Activated T-cell treated with anti-CD3 and anti-CD28 coated beads, Interleukin-2, amount 50 U/mL, for 4 hours (primary cell): ENCODE results near the gene LRRC3C. TPM values are rescaled to one million over a fixed set of nuclear protein-coding genes. Genes with fewer than 3 reads are reported as not detected.

Source experiments
- ATAC-seq, 2 donors: fragments of 200-7000 bp; cut with Tn5 transposase; one replicate each; pipeline ENCODE4 v1.10.0; 2021
- DNase-seq: peaks from one replicate; pipeline ENCODE4 v3.0.0-alpha.2; 2020
- H3K27me3 Mint-ChIP-seq: one replicate; pipeline ENCODE4 v1.8.0; 2021; ENCODE audit warnings: low read depth, mixed read lengths
- H3K36me3 Mint-ChIP-seq: one replicate; pipeline ENCODE4 v1.8.0; 2022; ENCODE audit warnings: mixed read lengths; ENCODE audit not compliant: insufficient read depth
- H3K4me1 Mint-ChIP-seq: one replicate; pipeline ENCODE4 v1.8.0; 2021; ENCODE audit warnings: low read depth, mixed read lengths
- H3K4me3 Mint-ChIP-seq: one replicate; pipeline ENCODE4 v1.8.0; 2021; ENCODE audit warnings: mild to moderate bottlenecking, moderate library complexity, mixed read lengths
- H3K9me3 Mint-ChIP-seq: one replicate; pipeline ENCODE4 v1.8.0; 2021; ENCODE audit warnings: mixed read lengths
- total RNA-seq, 3 donors: library from RNA; stranded (reverse); gene quantifications; one replicate each; pipeline ENCODE4 v1.2.1, GENCODE V29; 2021

Gene LRRC3C
- total RNA-seq, 3 donors from 2014 or later = not detected

DNA sequence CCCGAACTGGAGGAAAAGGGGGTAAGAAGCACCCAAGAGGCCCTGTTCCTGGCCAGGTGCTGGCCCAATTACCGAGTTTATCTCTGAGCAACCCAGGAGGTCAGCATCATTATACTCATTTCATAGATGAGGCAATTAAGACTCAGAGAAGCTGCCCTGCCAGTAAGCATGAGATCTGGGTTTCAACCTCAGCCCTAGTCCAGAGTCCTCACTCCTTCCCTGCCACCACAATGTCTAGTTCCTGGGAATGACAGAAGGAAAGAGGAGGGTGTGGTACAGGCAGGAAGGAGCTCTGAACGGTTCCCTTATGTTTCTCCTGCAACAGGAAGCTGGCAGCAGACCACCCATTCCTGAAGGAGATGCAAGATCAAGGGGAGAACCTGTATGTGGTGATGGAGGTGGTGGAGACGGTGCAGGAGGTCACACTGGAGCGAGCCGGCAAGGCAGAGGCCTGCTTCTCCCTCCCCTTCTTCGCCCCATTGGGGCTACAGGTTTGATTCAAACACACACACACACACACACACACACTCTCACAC lies 42.7 kb downstream of the LRRC3C start:
- Mint-ChIP-seq H3K9me3 (no peaks in the 10 kb centered on the region), H3K4me3 (no peak overlapping the region), H3K36me3 (no peaks in the 10 kb centered on the region), H3K4me1 (peaks cover 5% of the 10 kb centered on the region), H3K27me3 (peaks cover 15% of the 10 kb centered on the region)
- ATAC-seq (no peak), DNase-seq (no peak)

DNA sequence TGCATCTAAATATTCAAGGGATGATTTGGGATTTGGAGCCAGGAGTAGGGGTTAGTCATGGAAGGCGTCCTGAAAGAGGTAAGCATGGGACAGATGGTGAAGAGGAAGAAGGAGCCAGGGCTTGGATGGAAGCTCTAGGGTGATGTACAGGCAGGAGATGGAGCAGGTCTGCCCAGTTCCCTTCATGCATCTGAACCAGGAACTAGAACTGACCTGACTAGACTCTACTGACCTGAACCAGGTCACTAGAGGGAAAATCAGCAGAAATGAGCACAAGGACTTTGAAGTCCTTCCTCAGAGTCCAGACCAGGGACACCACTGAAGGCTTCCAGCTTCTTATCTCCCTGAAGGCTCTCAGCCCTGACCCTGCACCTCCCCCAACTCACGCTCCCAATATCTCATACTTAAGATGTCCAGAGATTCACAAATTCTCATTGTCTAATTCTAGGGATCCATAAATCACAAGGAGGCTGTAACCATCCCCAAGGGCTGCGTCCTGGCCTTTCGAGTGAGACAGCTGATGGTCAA lies 43.6 kb downstream of the LRRC3C start:
- ATAC-seq = no peak
- H3K4me1 Mint-ChIP-seq = peaks cover 5% of the 10 kb centered on the region
- peaks cover 15% of the 10 kb centered on the region for H3K27me3 Mint-ChIP-seq

DNA sequence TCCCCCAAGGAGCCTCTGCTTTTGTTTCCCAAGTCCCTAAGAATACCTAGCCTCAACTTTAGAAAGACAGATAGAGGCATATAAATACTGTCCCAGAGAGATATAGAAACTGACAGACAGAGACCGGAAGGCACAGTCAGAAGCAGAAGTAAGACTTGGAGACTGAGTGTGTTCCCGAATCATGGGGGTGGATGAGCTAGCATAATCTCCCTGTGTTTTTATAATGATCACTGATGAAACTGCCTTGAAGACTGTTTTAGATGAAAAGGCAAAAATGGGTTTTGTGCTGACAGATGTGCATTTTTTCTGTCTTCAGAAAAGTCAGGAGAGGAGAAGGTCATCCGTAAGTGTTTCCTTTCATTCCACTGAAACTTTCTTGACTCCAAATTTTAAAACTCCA lies 44.7 kb downstream of the LRRC3C start:
- Mint-ChIP-seq H3K27me3 (peaks cover 14% of the 10 kb centered on the region), H3K4me3 (no peak overlapping the region), H3K36me3 (no peaks in the 10 kb centered on the region), H3K4me1 (peaks cover under 1% of the 10 kb centered on the region), H3K9me3 (no peaks in the 10 kb centered on the region)
- no peak for ATAC-seq
- no peak for DNase-seq

More for the DNA sequence above, 43.6 kb downstream of the LRRC3C start:
- H3K36me3 Mint-ChIP-seq = no peaks in the 10 kb centered on the region
- DNase-seq = no peak
- H3K9me3 Mint-ChIP-seq = no peaks in the 10 kb centered on the region
- no peak overlapping the region for H3K4me3 Mint-ChIP-seq

DNA sequence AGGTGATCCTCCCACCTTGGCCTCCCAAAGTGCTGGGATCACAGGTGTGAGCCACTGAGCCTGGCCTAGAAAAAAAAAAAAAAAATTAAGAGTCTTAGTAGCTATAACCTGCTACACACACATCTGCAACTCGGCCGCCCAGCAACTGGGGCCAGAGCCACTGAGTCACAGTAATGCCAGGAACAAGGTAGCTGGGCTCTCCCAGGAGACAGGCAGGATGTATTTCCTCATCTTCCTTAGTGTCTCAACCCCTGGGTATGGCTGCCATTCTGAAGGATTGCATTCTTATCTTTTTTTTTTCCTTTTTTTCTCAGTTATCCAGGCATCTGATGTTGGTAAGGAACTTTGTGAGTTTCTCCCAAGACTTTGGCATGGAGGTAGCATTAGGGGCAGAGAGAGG lies 46.0 kb downstream of the LRRC3C start:
- ATAC-seq = no peak
- no peak overlapping the region for H3K4me3 Mint-ChIP-seq
- no peaks in the 10 kb centered on the region for H3K9me3 Mint-ChIP-seq
- peaks cover 13% of the 10 kb centered on the region for H3K27me3 Mint-ChIP-seq
- no peaks in the 10 kb centered on the region for H3K36me3 Mint-ChIP-seq
- no peaks in the 10 kb centered on the region for H3K4me1 Mint-ChIP-seq
- DNase-seq = no peak

DNA sequence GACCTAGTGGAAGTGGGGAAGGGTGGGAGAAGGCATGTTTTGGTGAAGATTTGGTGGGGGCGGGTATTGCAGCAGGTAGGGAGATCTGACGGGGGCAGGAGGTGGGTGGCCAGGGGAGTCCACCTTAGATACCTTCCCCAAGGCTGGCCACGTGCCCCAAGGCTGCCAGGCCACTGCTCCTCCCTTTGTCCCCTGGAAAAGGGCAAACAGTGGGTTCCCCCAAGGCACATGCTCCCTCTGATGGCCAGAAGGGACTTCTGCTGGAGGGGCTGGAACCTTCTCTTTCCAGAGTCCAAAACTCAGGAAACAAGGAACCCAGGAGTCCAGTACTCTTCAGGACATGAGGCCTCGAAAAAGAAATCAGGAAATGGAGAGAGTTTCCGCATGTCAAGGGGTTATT lies 46.9 kb downstream of the LRRC3C start:
- H3K36me3 Mint-ChIP-seq = no peaks in the 10 kb centered on the region
- H3K4me3 Mint-ChIP-seq = no peak overlapping the region
- H3K27me3 Mint-ChIP-seq = peaks cover 13% of the 10 kb centered on the region
- peaks cover 4% of the 10 kb centered on the region for H3K4me1 Mint-ChIP-seq
- ATAC-seq = no peak
- H3K9me3 Mint-ChIP-seq = no peaks in the 10 kb centered on the region
- no peak for DNase-seq

DNA sequence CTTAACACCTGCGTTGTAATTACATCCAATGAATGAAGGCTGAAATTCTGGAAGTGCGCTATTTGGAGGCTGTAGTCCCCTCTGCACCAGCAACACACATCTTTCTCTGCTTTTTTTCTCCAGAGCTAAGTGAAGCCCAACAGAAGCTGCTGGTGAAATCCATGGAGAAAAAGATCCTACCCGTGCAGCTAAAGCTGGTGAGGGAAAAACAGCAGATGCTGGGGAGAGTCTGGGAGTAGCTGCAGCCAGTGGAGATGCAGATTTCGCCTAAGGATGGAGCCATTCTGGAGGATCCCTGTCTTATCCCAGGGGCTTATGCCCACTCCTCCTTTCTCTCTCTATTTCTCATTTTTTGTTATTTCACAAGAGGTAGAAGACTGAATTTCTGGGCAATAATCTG lies 48.3 kb downstream of the LRRC3C start:
- H3K4me3 Mint-ChIP-seq = no peak overlapping the region
- no peak for DNase-seq

DNA sequence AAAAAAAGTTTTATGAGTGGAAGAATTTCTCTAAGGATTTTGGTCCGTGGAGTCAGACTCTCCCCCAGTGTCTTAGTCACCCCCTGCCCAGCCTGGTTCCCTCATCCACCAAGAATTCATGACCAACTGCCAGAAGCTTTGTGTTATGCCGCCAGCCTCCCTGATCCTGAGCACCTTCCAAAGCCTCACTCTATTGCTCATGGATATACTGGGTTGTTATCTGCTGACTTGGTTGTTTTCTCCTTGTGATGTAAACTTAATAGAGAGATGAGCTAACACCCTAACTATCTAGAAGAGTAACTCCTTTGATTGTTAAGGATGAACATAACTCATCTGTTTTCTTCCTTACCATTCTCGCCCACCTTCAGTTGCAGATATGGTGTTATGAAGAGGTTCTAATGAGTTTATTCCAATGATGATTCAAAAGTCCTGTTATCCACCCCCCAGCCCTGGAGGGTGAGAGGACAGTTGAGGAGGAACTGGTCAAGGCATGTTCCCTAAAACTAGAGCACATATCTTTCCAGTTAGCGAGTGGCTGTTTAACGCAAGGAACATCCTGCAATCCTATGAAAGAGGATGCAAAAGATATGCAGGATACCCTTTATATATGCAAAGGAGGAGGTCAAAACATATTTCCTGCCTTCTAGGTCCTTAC lies 51.6 kb downstream of the LRRC3C start:
- H3K27me3 Mint-ChIP-seq = no peaks in the 10 kb centered on the region
- no peaks in the 10 kb centered on the region for H3K9me3 Mint-ChIP-seq
- peaks cover 12% of the 10 kb centered on the region for H3K36me3 Mint-ChIP-seq
- peaks cover 29% of the 10 kb centered on the region for H3K4me1 Mint-ChIP-seq
- peak overlapping the region; percentile 11 for H3K4me3 Mint-ChIP-seq
- DNase-seq = no peak
- ATAC-seq = no peak

More for the DNA sequence above, 48.3 kb downstream of the LRRC3C start:
- H3K36me3 Mint-ChIP-seq = no peaks in the 10 kb centered on the region
- no peaks in the 10 kb centered on the region for H3K9me3 Mint-ChIP-seq
- peaks cover 9% of the 10 kb centered on the region for H3K4me1 Mint-ChIP-seq
- H3K27me3 Mint-ChIP-seq = peaks cover 10% of the 10 kb centered on the region
- no peak for ATAC-seq

DNA sequence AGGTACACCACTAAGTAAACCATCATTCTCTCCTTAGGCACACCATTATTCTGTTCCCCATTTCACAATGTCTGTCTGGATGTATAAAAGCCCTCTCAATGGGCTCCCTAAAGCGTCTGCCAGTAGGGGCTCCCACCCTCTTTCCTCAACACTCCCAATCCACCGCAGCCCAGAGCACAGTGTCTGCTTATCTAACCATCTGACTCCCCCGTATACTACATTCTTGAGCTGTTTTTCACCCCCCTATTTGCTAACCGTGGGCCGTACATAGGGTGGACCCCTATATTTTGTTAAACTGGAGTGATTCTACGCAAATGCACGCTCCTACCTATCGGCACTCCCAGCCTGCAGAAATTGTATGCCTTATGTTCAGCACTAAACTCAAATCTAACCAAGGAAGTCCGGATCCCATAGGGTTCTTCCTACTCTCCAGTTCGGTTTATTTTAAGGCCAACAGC lies 52.4 kb downstream of the LRRC3C start:
- peak; percentile 8 to 13 for ATAC-seq
- Mint-ChIP-seq H3K36me3 (peaks cover 20% of the 10 kb centered on the region), H3K27me3 (no peaks in the 10 kb centered on the region), H3K4me3 (peak overlapping the region; percentile 95), H3K9me3 (no peaks in the 10 kb centered on the region), H3K4me1 (peaks cover 29% of the 10 kb centered on the region)
- DNase-seq = no peak

DNA sequence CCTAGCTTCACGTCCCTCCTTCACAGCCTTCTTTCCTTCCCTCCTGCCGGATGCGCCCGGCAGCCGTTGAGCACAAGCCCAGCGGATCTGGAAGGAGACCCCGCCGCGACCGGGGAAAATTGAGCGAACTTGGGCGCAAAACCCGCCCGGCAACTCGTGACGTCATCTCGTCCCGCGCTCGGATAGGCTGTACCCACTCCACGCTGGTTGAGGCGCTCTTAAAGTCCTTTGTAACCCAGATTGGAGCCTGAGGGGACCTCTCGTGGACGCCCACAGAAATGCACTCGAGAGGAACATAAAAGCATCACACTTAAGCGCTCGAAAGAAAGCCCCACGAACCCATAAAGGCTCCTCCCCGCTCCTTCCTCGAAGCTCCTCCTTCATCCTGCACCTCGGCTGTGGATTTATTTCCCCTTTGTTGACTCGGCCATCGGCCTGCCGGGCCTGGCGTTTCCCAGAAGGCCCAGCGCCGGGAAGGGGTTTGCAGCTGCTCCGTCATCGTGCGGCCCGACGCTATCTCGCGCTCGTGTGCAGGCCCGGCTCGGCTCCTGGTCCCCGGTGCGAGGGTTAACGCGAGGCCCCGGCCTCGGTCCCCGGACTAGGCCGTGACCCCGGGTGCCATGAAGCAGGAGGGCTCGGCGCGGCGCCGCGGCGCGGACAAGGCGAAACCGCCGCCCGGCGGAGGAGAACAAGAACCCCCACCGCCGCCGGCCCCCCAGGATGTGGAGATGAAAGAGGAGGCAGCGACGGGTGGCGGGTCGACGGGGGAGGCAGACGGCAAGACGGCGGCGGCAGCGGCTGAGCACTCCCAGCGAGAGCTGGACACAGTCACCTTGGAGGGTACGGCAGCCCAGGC lies 53.0 kb downstream of the LRRC3C start, which contains the start of gene PSMD3:
Gene PSMD3 (plus strand): TSS at position 457 of the 856 bp plus-strand sequence. CDS start 164 bp downstream, at position 621.
- ATAC-seq = peak; percentile 96 to 97
- H3K4me1 Mint-ChIP-seq = peaks cover 29% of the 10 kb centered on the region
- peak within 1 kb of the TSS; percentile 95 for H3K4me3 Mint-ChIP-seq
- H3K9me3 Mint-ChIP-seq = no peaks in the 10 kb centered on the region
- peaks cover 25% of the 10 kb centered on the region for H3K36me3 Mint-ChIP-seq
- peak; percentile 97 for DNase-seq
- H3K27me3 Mint-ChIP-seq = no peaks in the 10 kb centered on the region

DNA sequence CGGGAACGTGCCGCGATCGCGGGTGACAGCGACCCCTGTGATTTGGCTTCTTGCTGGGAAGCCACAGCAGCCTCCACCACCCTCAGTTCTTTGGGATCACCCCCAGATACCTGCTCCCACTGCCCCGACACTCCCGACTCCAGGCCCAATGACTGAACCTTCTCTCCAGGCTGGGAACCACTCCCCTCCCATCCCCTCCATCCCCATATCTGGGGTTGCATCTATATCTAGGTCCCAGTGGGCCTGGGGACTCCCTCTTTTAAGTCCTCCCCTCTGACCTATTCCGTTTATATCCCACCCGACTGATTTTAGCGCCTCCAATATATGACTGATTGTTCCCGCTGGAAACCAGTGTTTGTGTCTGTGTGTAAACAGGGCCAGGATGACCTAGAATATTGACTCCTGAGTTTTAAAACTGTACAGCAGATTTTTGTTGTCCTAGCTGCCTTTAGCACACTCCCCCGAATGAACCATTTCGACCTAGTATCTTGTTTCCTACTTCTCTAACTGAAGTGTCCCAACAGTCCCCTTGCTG lies 53.7 kb downstream of the LRRC3C start:
- H3K9me3 Mint-ChIP-seq = no peaks in the 10 kb centered on the region
- no peak for ATAC-seq
- no peaks in the 10 kb centered on the region for H3K27me3 Mint-ChIP-seq
- H3K4me1 Mint-ChIP-seq = peaks cover 29% of the 10 kb centered on the region
- H3K4me3 Mint-ChIP-seq = peak overlapping the region; percentile 95
- DNase-seq = no peak
- H3K36me3 Mint-ChIP-seq = peaks cover 28% of the 10 kb centered on the region

DNA sequence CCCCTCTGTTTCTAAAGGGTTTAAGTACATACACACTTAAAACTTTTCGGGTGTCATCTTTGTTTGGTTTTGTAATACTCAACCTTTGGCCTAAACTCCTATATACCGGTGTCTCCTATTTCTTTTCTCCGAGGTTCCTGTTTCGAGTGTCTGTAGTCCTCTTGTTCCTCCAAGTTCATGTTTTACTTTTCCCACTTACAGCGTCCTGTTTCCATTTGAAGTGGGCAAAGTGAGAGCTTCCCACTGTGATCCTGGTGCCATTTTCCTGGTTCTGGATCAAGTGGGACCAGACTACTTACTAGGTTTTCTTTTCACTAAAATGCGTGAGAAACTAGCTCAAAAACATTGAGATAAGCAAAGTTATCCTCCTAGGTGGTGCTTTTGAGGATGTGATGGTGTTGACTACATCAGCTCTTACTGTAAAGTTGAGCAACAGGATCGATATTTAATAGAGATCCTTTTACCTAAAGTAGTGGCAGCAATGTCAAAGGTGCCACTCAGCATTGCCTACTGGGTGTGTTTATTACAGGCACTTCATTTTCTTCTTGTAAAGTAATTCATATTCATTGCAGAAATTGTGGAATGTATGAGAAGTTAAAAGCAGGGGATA lies 54.3 kb downstream of the LRRC3C start:
- Mint-ChIP-seq H3K36me3 (peaks cover 32% of the 10 kb centered on the region), H3K9me3 (no peaks in the 10 kb centered on the region), H3K4me3 (peak overlapping the region; percentile 95), H3K27me3 (no peaks in the 10 kb centered on the region), H3K4me1 (peaks cover 29% of the 10 kb centered on the region)
- ATAC-seq = no peak
- no peak for DNase-seq

DNA sequence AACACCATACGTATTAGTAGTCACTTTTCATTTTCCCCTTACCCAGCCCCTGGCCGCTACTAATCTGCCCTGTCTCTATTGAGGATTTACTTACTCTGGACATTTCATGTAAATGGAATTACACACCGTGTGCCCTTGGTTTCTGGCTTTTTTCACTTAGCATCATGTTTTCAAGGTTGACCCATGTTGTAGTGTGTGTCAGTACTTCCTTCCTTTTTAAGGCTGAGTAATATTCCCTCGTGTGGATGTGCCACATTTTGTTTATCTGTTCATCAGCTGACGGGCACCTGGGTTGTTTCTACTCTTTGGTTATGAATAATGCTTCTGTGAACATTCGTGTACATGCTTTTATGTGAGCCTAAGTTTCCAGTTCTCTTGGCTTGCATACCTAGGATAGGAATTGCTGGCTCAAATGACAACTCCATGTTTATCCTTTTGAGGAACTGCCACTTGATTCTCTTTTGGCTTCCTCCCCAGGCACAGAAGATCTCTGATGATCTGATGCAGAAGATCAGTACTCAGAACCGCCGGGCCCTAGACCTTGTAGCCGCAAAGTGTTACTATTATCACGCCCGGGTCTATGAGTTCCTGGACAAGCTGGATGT lies 60.8 kb downstream of the LRRC3C start:
- no peak for ATAC-seq
- H3K4me1 Mint-ChIP-seq = peaks cover 4% of the 10 kb centered on the region
- no peaks in the 10 kb centered on the region for H3K27me3 Mint-ChIP-seq
- H3K9me3 Mint-ChIP-seq = no peaks in the 10 kb centered on the region
- no peak overlapping the region for H3K4me3 Mint-ChIP-seq
- no peak for DNase-seq
- peaks cover 64% of the 10 kb centered on the region for H3K36me3 Mint-ChIP-seq

DNA sequence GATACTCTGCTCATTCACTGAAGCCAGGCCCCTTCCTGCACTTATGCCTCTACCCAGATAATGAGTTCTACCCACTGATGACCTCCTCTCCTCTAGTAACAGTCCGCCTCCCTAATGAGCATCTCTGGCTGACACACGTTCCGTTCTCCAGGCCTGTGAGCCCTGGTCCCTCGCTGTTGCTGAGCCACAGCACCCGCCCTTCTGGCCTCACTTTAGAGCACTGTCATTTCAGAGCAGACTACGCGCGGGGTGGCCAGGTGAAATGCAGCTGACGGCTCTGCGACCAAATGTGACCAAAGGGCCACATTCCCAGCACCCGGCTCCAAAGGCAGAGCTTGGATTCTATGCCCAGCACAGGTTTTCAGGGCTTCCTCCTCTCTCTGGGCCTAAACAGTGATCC lies 66.9 kb downstream of the LRRC3C start:
- Mint-ChIP-seq H3K9me3 (no peaks in the 10 kb centered on the region), H3K4me3 (no peak overlapping the region), H3K36me3 (peaks cover 54% of the 10 kb centered on the region), H3K27me3 (no peaks in the 10 kb centered on the region), H3K4me1 (no peaks in the 10 kb centered on the region)
- ATAC-seq (no peak), DNase-seq (no peak)
